Measurements from ENCODE around the gene BFSP2. TPM values are rescaled to one million over a fixed set of nuclear protein-coding genes. Genes with fewer than 3 reads are reported as not detected.
A peak's percentile ranks its signal among the peaks of the same experiment; 100 is the strongest.

BFSP2 gene
- total RNA-seq, 2 donors from 2014 or later, result not detected

DNA sequence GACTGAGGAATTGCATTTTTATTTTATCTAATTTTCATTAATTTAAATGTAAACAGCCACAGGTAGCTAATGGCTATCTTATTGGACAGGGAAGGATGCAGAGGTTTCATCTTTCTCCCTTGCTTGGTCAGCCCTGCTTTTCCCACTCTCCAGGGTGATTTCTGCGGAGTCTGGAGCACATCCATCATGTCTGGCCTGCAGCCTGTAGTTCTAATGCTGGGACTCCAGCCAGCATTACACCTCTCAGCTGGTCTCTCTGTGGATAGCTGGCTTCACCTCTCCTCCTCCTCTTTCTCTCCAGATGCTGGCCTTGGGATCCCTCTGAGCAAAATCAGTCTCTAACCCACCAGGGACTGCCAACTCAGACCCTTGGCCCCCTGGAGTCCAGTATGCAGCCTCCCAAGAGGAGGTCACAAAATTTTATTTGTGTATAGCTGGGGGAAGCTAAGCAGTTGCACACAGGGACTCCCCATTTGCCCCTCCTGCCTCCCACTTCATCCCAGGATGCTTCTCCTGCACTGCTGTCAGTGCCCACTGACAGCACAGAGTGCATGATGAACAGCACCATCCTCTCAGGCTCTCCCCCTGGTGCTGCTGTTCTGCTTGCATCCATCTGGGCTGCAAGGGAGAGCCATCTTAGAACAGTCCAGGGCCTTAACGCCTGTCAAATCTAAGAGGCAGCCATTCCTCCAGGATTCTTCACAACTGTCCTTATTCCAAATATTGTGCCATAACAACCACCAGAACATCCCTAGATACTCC lies 1.7 kb downstream of the BFSP2 start:
- ATAC-seq (no peak), DNase-seq (ENCODE audit: low spot score in 2 of 2) (no peak)
- H3K27ac Mint-ChIP-seq, result peak overlapping the region in 1 of 2 donors; percentile 29

DNA sequence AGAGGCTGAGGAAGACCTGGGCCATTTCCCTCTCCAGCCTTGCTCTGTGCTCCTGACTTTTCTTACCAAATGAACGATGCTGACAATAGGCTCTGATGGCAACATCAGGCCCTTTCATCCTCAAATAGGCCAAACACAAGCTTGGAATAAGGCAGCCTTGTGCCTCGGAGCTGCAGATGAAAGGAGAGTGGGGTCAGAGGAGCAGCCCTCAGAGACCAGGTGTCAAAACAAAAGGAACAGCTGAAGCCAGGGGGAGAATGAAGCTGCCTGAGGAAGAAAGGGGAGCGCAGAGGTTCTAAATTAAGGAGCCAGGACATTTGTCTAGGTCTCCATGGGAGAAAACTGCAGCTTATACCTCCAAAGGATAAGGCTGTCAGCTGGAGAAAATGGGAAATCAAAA lies 5.1 kb downstream of the BFSP2 start:
- H3K27ac Mint-ChIP-seq, result no peak overlapping the region
- no peak for ATAC-seq
- no peak for DNase-seq (ENCODE audit: low spot score in 2 of 2)
- H3K9me3 Mint-ChIP-seq, result no peaks in the 10 kb centered on the region
- H3K36me3 Mint-ChIP-seq, result no peaks in the 10 kb centered on the region

More for the DNA sequence above, 1.7 kb downstream of the BFSP2 start:
- H3K9me3 Mint-ChIP-seq, result no peaks in the 10 kb centered on the region
- no peaks in the 10 kb centered on the region for H3K36me3 Mint-ChIP-seq

DNA sequence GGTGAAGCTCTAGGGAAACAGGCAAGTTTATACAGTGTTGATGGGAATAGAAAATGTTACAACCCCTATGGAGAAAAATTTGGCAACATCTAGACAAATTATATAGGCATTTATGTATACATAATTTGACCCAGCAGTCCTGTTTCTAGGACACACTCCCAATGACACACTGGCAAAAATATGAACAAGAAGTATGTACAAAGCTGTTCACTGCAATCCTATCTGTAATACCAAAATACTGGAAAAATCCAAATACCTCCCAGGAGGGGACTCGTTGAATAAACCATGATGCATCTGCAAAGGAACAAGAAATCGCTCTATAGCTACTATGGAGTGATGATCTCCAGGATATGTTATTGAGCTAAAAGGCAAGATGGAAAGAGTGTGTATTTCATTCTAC lies 8.5 kb downstream of the BFSP2 start:
- no peak for DNase-seq (ENCODE audit: low spot score in 2 of 2)

DNA sequence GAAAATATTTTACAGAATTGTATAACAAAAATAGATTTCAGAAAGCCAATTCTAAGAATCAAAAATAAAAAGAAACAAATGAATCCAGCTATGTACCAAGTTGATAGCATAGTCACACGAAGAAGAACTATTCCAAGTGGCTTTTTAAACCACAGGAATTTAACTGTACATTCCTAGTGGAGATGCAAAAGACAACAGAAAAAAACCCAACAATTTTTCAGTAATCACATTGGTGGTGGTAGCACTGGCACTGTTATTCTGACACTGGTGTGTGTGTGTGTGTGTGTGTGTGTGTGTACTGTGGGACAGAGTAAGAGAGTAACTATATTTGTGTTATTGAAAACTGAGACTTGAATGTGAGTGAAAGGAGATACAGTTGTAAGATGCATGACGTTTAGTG lies 9.1 kb downstream of the BFSP2 start:
- Mint-ChIP-seq H3K27ac (no peak overlapping the region), H3K36me3 (no peaks in the 10 kb centered on the region), H3K9me3 (no peaks in the 10 kb centered on the region)
- DNase-seq (ENCODE audit: low spot score in 2 of 2) (no peak), ATAC-seq (no peak)

More for the DNA sequence above, 8.5 kb downstream of the BFSP2 start:
- ATAC-seq, result no peak
- Mint-ChIP-seq H3K36me3 (no peaks in the 10 kb centered on the region), H3K9me3 (no peaks in the 10 kb centered on the region), H3K27ac (no peak overlapping the region)

DNA sequence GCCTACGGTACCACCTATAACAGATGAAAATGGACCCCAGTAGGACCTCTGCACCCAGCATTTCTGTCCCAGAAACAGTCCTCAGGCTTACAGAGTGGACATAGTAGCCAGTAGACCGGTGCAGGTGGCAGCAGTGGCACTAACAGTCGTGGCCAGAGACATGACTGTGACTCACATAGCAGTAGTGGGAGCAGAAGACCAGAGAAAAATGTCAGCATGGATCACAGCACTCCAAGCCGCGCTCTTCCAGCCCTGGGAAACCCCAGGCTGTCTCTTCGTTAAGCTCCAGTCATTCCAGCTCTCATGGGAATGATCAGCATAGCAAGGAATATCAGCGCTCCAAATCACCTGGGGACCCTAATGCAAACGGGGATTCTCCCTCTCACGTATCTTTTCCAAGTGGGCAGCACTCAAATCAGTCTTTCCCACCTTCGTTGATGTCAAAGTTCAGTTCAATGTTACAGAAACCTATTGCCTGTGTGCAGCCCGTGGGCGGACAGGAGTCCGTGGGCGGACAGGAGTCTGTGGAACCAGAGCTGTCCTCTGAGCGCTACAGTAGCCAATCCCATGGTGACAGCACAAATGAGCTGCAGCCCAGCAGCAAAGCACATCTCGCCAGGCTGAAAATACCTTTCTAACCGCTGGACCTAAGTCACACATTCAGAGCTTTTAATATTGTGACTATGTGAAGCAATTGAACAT lies 10.5 kb downstream of the BFSP2 start:
- Mint-ChIP-seq H3K36me3 (no peaks in the 10 kb centered on the region), H3K9me3 (no peaks in the 10 kb centered on the region), H3K27ac (no peak overlapping the region)
- no peak for ATAC-seq
- no peak for DNase-seq (ENCODE audit: low spot score in 2 of 2)

DNA sequence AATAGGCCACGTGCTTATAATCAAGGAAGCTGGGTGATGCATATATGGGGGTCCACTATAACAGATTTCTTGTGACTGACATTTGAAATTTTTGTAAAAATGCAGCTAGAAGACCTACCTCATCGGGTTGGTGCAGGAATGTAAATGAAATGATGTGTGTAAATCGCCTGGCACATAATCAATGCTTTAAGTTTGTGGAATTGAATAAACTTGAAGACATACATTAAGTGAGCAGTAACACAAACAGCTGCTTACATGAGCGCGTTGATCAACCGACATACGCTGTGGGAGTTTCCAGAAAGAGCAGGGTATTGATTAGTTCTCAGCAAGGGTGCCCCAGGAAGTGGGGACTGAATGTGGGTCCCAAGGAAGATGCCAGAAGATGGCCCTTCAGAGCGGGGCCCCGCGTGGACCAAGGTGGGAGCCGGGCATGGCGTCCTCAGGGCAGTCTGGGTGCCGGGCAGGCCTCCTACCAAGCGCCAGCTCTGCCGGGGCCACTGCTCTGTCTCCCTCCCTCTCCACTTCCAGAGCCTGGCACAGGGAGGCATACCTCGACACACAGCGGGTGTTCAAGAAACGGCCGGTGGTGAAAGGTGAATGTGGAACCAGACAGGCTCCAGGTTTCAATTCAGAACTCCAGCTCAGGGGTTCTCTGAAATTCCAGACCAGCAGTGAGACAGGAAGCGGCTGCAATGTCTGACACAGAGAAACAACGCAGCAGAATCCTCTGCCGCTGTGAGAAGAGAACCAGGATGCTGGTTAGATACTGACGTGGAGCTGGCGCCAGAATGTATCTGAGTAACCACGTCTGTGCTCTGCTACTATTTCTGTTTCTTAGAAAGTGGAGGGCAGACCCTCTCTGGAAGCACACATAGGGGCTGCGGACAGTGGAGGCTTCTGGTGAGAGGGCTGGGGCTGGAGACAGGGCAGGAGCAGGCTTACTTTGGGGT lies 12.6 kb downstream of the BFSP2 start:
- ATAC-seq, result peak in 1 of 2 donors; percentile 33
- no peaks in the 10 kb centered on the region for H3K9me3 Mint-ChIP-seq

DNA sequence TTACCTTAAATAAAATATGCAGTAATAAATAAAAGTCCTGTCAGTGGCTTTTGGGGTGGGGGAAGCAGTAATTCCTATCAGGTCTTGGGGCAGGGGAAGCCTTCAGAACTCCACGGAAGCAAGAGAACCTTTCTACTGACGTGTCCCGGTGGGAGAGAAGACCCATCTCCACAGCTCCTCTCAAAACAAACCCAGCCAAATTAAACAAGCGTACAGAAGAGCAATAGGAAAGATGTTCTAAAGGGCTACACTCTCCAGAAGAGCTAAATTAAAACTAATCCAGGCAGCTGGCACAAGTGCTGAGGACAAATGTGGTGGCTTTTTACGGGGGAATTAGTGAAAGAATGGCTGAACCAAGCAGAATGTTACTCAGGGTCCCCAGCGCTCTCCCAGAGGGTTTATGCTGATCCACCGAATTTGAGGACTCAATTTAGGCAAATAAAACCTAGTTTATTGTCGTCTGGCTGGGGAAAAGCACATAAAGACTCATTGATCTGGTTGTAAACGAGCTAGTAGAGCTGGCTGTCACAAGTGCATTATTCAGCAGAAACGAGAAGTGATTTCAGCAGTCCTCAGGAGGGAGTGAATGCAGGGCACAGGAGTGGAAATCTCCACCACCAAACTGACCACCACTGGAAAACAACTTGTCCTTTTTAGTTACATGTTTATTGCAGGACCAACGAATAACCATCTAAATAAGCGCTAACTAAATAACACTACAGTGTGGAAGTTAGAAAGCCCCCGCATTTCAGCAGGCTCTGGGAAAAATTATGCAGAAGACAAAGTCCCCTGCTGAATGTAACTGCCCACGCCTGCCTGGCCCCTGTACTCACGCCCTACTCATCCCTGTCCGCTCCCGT lies 13.5 kb downstream of the BFSP2 start:
- no peak overlapping the region for H3K27ac Mint-ChIP-seq
- no peaks in the 10 kb centered on the region for H3K9me3 Mint-ChIP-seq
- ATAC-seq, result peak in 1 of 2 donors; percentile 60
- no peaks in the 10 kb centered on the region for H3K36me3 Mint-ChIP-seq
- DNase-seq (ENCODE audit: low spot score in 2 of 2), result no peak

More for the DNA sequence above, 12.6 kb downstream of the BFSP2 start:
- H3K36me3 Mint-ChIP-seq, result no peaks in the 10 kb centered on the region
- H3K27ac Mint-ChIP-seq, result no peak overlapping the region
- no peak for DNase-seq (ENCODE audit: low spot score in 2 of 2)

DNA sequence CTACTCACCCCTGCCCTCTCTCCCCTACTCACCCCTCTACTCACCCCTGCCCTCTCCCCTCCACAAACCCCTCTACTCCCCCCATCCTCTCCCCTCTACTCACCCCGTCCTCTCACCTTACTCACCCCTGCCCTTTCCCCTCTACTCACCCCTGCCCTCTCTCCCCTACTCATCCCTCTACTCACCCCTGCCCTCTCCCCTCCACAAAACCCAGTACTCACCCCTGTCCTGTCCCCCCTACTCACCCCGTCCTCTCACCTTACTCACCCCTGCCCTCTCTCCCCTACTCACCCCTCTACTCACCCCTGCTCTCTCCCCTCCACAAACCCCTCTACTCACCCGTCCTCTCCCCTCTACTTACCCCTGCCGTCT lies 14.2 kb downstream of the BFSP2 start:
- no peak for DNase-seq (ENCODE audit: low spot score in 2 of 2)
- no peak overlapping the region for H3K27ac Mint-ChIP-seq
- no peaks in the 10 kb centered on the region for H3K9me3 Mint-ChIP-seq
- no peak for ATAC-seq
- H3K36me3 Mint-ChIP-seq, result no peaks in the 10 kb centered on the region

DNA sequence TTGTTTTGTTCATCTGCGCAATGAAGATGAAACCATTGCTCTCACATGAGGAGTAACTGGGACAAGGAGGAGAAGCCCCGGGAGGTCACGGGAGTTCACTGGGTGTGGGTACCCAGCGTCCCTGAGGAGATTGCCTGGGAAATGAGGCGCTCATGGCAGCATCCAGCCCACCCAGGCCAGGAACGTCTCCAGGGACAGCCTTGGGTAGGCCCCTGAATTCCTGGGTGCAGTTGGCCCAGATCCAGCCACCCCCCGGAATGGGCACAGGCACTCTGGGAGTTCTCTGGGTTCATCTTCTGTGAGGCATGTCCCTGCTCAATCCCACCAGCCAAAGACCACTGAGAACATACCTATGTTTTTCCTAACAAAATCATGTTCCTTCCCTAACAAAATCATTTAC lies 18.5 kb downstream of the BFSP2 start:
- no peak for ATAC-seq
- Mint-ChIP-seq H3K9me3 (no peaks in the 10 kb centered on the region), H3K36me3 (no peaks in the 10 kb centered on the region), H3K27ac (no peak overlapping the region)
- DNase-seq (ENCODE audit: low spot score in 2 of 2), result no peak

DNA sequence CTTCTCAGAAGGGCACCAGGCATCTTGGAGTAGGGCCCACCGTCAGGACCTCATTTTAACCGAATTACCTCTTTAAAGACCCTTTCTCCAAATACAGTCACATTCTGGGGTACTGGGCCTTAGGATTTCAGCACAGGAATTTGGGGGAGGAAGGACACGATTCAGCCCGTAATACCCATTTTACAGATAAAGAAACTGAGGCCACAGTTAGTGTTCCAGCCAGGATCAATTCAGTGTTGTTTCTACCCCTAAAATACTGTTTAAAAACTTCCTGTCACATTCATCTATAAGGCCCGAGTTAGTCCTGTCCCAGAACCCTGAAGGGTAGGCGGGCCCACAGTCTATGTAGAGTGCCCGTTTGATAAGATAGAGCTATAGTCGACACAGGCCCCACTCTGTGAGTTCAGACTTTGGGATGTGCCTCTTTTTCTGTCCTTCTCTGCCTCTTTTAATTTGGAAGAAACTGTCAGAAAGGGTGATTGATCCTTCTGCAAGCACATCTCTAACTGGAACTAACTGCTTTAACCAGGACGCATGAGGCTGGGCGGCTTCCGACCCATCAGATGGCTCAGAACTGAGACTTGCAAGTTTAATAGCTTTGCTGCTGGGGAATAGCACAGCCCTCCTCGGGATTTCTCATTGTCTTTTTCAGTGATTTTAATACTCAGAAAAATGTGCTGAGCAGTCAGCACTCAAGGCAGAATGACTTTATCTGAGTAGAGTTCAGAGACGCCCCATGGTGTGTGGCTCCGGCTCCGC lies 19.5 kb downstream of the BFSP2 start:
- no peak for DNase-seq (ENCODE audit: low spot score in 2 of 2)
- H3K36me3 Mint-ChIP-seq, result no peaks in the 10 kb centered on the region
- H3K9me3 Mint-ChIP-seq, result no peaks in the 10 kb centered on the region
- no peak overlapping the region for H3K27ac Mint-ChIP-seq
- no peak for ATAC-seq

DNA sequence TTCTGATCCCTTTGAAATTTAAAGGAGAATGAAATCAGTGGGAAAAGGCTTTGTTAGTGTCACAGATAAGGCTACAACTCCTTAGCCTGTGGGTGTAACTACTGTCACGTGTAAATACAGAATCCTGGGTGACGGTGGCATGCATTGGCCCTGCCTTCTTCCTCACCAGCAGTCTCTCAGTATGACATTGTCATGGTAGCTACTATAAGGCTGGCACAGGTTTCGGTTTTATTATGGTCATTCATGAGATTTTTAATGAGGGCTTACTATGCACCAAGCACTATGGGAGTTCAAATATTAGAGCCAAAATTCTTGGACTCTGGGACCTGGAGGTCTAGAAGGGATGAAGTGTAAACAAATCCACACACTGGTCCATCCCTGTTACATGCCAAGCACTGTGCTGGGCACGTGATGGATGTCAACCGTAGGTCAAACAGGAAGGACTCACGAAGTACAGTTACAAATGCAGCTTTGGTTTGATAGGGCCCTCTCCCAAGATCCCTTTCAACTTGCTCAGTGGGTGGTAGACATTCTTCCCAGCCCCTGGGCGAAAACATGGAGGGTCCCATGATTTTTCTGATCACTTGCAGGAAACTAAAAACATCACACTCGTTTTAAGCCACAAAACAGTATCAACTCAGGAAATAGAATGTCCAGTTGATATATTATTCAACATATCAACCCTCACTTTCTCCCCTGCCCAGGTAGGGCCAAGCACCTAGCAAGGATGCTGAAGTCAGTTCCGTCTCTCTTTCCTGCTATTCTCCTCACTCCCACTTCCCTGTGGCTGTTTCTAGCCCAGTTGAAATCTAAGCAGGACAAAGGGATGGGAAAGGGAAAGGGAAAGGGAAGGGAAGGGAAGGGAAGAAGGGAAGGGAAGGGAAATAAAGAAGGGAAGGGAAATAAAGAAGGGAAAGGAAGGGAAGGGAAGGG lies 25.3 kb downstream of the BFSP2 start:
- H3K27ac Mint-ChIP-seq, result no peak overlapping the region
- no peaks in the 10 kb centered on the region for H3K36me3 Mint-ChIP-seq
- DNase-seq (ENCODE audit: low spot score in 2 of 2) (no peak), ATAC-seq (no peak)
- no peaks in the 10 kb centered on the region for H3K9me3 Mint-ChIP-seq

DNA sequence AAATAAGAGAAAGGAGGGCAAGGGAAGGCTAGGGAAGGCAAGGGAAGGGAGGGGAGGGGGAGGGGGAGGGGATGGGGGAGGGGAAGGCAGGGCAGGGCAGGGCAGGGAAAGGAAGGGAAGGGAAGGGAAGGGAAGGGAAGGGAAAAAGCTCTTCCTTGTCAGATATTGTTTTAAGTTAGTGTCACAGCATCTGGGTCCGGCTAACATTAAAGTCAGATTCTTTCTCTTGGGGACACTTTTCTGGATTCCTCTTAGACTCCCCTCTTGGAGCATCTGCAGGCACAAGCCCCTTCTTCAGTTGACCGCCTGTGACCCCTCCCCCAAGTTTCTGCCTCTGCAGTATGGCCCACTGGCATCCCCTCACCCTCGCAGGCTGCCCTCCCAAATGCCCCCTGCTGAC lies 26.0 kb downstream of the BFSP2 start:
- no peaks in the 10 kb centered on the region for H3K9me3 Mint-ChIP-seq
- no peak for ATAC-seq

DNA sequence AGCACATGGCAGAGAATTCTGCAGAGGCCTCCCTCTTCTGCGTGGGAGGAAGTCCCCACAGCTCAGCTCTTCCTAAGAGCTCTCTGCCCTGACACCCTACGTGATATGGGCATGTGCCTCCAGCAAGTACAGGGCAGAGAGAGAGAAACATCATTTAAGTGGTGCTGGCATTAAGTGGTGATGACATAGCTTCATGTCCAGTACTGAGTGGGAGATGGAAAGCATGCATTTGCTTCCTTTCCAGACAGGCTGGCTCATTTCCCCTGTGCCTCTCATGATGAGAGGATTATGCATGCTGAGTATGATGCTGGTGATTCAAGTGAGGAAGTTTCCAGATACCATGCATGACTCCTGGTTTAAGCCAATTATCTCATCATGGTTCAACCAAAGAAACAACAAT lies 26.9 kb downstream of the BFSP2 start:
- no peak overlapping the region for H3K27ac Mint-ChIP-seq
- H3K36me3 Mint-ChIP-seq, result no peaks in the 10 kb centered on the region
- ATAC-seq, result peak; percentile 41 to 52
- DNase-seq (ENCODE audit: low spot score in 2 of 2), result no peak
- H3K9me3 Mint-ChIP-seq, result no peaks in the 10 kb centered on the region

More for the DNA sequence above, 26.0 kb downstream of the BFSP2 start:
- no peak for DNase-seq (ENCODE audit: low spot score in 2 of 2)
- H3K27ac Mint-ChIP-seq, result no peak overlapping the region
- H3K36me3 Mint-ChIP-seq, result no peaks in the 10 kb centered on the region

DNA sequence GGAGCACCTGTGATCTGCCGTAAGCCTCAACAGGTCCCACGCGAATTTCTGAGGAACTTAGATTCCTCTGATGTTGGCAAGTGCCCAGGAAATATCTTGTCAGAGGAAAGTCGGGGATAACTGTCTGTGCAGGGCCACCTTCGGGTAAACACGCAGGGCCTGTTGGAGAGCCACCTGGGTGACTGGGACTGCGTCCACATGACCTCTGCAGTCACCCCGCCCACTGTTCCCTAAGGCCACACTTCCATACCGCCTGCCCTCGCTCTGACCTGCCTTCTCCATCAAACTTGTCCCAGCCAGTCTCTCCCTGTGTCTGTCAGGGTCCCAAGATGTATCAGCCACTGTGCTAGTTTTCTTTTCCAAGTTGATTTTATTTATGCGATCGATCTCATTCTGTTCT lies 28.7 kb downstream of the BFSP2 start:
- no peak for DNase-seq (ENCODE audit: low spot score in 2 of 2)
- ATAC-seq, result no peak
- Mint-ChIP-seq H3K9me3 (no peaks in the 10 kb centered on the region), H3K36me3 (no peaks in the 10 kb centered on the region), H3K27ac (no peak overlapping the region)

DNA sequence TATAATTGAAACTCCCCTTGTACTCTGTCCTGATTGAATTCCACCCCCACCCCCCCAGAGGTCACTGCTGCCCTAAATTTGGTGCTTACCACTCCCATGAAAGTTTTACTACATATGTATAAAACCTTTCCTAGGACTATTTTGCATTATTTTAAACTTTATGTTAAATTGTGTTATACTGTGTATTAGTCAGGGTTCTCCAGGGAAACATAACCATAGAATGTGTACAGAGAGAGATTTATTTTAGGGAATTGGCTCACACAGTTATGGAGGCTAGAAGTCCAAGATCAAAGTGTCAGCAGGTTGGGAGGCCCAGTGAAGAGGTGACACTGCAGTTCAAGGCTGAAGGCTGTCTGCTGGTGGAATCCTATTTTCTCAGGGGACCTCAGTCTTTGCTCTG lies 29.2 kb downstream of the BFSP2 start:
- DNase-seq (ENCODE audit: low spot score in 2 of 2) (no peak), ATAC-seq (no peak)
- Mint-ChIP-seq H3K36me3 (no peaks in the 10 kb centered on the region), H3K27ac (no peak overlapping the region), H3K9me3 (no peaks in the 10 kb centered on the region)

All from activated naive CD4-positive, alpha-beta T cell treated with anti-CD3 and anti-CD28 coated beads, Interleukin-2, amount 50 U/mL, for 72 hours (primary cell).